Trophoblast cell (in vitro differentiated cells and primary cell): ENCODE data around the gene VIP.

Source experiments
- DNase-seq, 2 donors: peaks; one replicate each; pipeline ENCODE4 v3.0.0-alpha.2; 2016
- H2AFZ ChIP-seq: 2 replicates; pipeline ENCODE4 v1.6.1; 2013; ENCODE audit warnings: low read length, moderate library complexity, mild to moderate bottlenecking; ENCODE audit not compliant: insufficient read depth, poor library complexity
- H2AK5ac ChIP-seq: 2 replicates; pipeline ENCODE4 v1.6.1; 2013; ENCODE audit warnings: mild to moderate bottlenecking, low read length
- H2BK120ac ChIP-seq: 2 replicates; pipeline ENCODE4 v1.6.1; 2013; ENCODE audit warnings: low read length, mild to moderate bottlenecking, moderate library complexity; ENCODE audit not compliant: insufficient read depth, poor library complexity
- H2BK12ac ChIP-seq: 2 replicates; pipeline ENCODE4 v1.6.1; 2013; ENCODE audit warnings: mild to moderate bottlenecking, low read length, moderate library complexity
- H2BK5ac ChIP-seq: 2 replicates; pipeline ENCODE4 v1.6.1; 2013; ENCODE audit warnings: low read length, low read depth, moderate library complexity, mild to moderate bottlenecking; ENCODE audit not compliant: poor library complexity
- H3K14ac ChIP-seq: 2 replicates; pipeline ENCODE4 v1.6.1; 2013; ENCODE audit warnings: mild to moderate bottlenecking, low read length
- H3K18ac ChIP-seq: 2 replicates; pipeline ENCODE4 v1.6.1; 2013; ENCODE audit warnings: mild to moderate bottlenecking, low read length
- H3K23ac ChIP-seq: 2 replicates; pipeline ENCODE4 v1.6.1; 2013; ENCODE audit warnings: low read length
- H3K27ac ChIP-seq: 2 replicates; pipeline ENCODE4 v1.5.1; 2013; ENCODE audit warnings: low read depth, mild to moderate bottlenecking, inconsistent platforms, low read length, moderate library complexity
- H3K27me3 ChIP-seq: 2 replicates; pipeline ENCODE4 v1.6.1; 2013; ENCODE audit warnings: inconsistent platforms, mild to moderate bottlenecking, low read length, moderate library complexity; ENCODE audit not compliant: insufficient read depth
- H3K36me3 ChIP-seq, 2 experiments: 1 replicate in 1 of 2; 2 replicates in 1 of 2; pipeline ENCODE4 v1.6.1; 2013; ENCODE audit warnings: low read length in 2 of 2, mild to moderate bottlenecking in 2 of 2, moderate library complexity in 1 of 2; ENCODE audit not compliant: insufficient read depth in 2 of 2, control insufficient read depth in 1 of 2
- H3K4ac ChIP-seq: 2 replicates; pipeline ENCODE4 v1.6.1; 2013; ENCODE audit warnings: low read depth, mild to moderate bottlenecking, low read length, moderate library complexity
- H3K4me1 ChIP-seq, 2 experiments: 1 replicate in 1 of 2; 2 replicates in 1 of 2; pipeline ENCODE4 v1.6.1; 2013; ENCODE audit warnings: low read length in 2 of 2, mild to moderate bottlenecking in 2 of 2, moderate library complexity in 1 of 2; ENCODE audit not compliant: insufficient read depth in 2 of 2, control insufficient read depth in 1 of 2
- H3K4me2 ChIP-seq: 2 replicates; pipeline ENCODE4 v1.6.1; 2013; ENCODE audit warnings: inconsistent platforms, mild to moderate bottlenecking, low read length, moderate library complexity
- H3K4me3 ChIP-seq: 2 replicates; pipeline ENCODE4 v1.5.1; 2013; ENCODE audit warnings: mild to moderate bottlenecking, low read depth, low read length, inconsistent platforms
- H3K79me1 ChIP-seq: one replicate; pipeline ENCODE4 v1.6.1; 2013; ENCODE audit warnings: low read length
- H3K79me2 ChIP-seq: 2 replicates; pipeline ENCODE4 v1.6.1; 2013; ENCODE audit warnings: low read length, mild to moderate bottlenecking; ENCODE audit not compliant: control insufficient read depth, insufficient read depth, poor library complexity
- H3K9ac ChIP-seq: 2 replicates; pipeline ENCODE4 v1.6.1; 2013; ENCODE audit warnings: mild to moderate bottlenecking, low read length
- H3K9me3 ChIP-seq: 2 replicates; pipeline ENCODE4 v1.6.1; 2013; ENCODE audit warnings: low read depth, mild to moderate bottlenecking, control low read depth, inconsistent platforms, low read length; ENCODE audit not compliant: insufficient read depth
- H4K12ac ChIP-seq: 2 replicates; pipeline ENCODE4 v1.6.1; 2013; ENCODE audit warnings: low read depth, mild to moderate bottlenecking, low read length, moderate library complexity
- H4K8ac ChIP-seq: 2 replicates; pipeline ENCODE4 v1.6.1; 2013; ENCODE audit warnings: low read depth, mild to moderate bottlenecking, low read length, moderate library complexity
- H4K91ac ChIP-seq: one replicate; pipeline ENCODE4 v1.6.1; 2013; ENCODE audit warnings: low read depth, mild to moderate bottlenecking, low read length, moderate library complexity

The VIP gene

GRCh38 chr6:152794696-152795095, 44.1 kb downstream of the VIP start:
- Histone ChIP-seq H2AFZ (no peak overlapping the region), H2BK12ac (no peak overlapping the region), H3K36me3 (no peaks in the 10 kb centered on the region), H3K4me2 (no peak overlapping the region), H3K14ac (no peak overlapping the region), H3K79me1 (no peaks in the 10 kb centered on the region), H4K8ac (no peak overlapping the region), H3K18ac (no peak overlapping the region), H3K9ac (no peak overlapping the region), H4K91ac (no peak overlapping the region), H2BK120ac (no peak overlapping the region), H3K79me2 (no peaks in the 10 kb centered on the region), H2AK5ac (no peak overlapping the region), H3K23ac (no peak overlapping the region), H3K4me1 (no peaks in the 10 kb centered on the region), H2BK5ac (no peak overlapping the region), H3K27ac (no peak overlapping the region), H3K4me3 (no peak overlapping the region), H3K27me3 (no peaks in the 10 kb centered on the region), H4K12ac (no peak overlapping the region), H3K4ac (no peak overlapping the region), H3K9me3 (no peaks in the 10 kb centered on the region)
- no peak for DNase-seq

- Histone ChIP-seq H3K14ac (no peak overlapping the region), H3K4me2 (no peak overlapping the region)
These were observed 53.6 kb downstream of the VIP start for GRCh38 chr6:152804150-152804549.

More at GRCh38 chr6:152804150-152804549, 53.6 kb downstream of the VIP start:
- Histone ChIP-seq H3K36me3 (no peaks in the 10 kb centered on the region), H3K18ac (no peak overlapping the region), H3K27ac (no peak overlapping the region), H4K8ac (no peak overlapping the region), H3K9me3 (no peaks in the 10 kb centered on the region), H3K4ac (no peak overlapping the region), H4K91ac (no peak overlapping the region), H3K27me3 (no peaks in the 10 kb centered on the region), H3K79me1 (no peaks in the 10 kb centered on the region), H2AK5ac (no peak overlapping the region), H3K4me3 (no peak overlapping the region), H2AFZ (no peak overlapping the region), H3K79me2 (no peaks in the 10 kb centered on the region), H2BK5ac (no peak overlapping the region), H2BK12ac (no peak overlapping the region), H3K23ac (no peak overlapping the region), H2BK120ac (no peak overlapping the region), H4K12ac (no peak overlapping the region), H3K4me1 (no peaks in the 10 kb centered on the region), H3K9ac (no peak overlapping the region)
- DNase-seq: no peak
